HFFc6 (cell line): ENCODE data around the gene HOXA5. TPM values are rescaled to one million over a fixed set of nuclear protein-coding genes. Genes with fewer than 3 reads are reported as not detected.

Experiments
- DNase-seq: peaks from one replicate; pipeline ENCODE4 v3.0.0-alpha.2; 2018
- H3K27ac Mint-ChIP-seq: 2 replicates; pipeline ENCODE4 v1.8.0; 2020; ENCODE audit warnings: mild to moderate bottlenecking, mixed read lengths
- H3K27me3 Mint-ChIP-seq: 2 replicates; pipeline ENCODE4 v1.8.0; 2021; ENCODE audit warnings: mild to moderate bottlenecking, moderate library complexity, mixed read lengths; ENCODE audit not compliant: insufficient read depth
- H3K36me3 Mint-ChIP-seq: 2 replicates; pipeline ENCODE4 v1.8.0; 2021; ENCODE audit warnings: low read depth, mixed read lengths
- H3K4me1 Mint-ChIP-seq: 2 replicates; pipeline ENCODE4 v1.8.0; 2020; ENCODE audit warnings: low read depth, mixed read lengths
- H3K4me3 Mint-ChIP-seq: 2 replicates; pipeline ENCODE4 v1.8.0; 2020; ENCODE audit warnings: mild to moderate bottlenecking, moderate library complexity, mixed read lengths
- H3K9me3 Mint-ChIP-seq: 2 replicates; pipeline ENCODE4 v1.8.0; 2020; ENCODE audit warnings: mild to moderate bottlenecking, mixed read lengths
- CTCF ChIP-seq: fragments of 200-600 bp; sonication (generic); IDR thresholded peaks from 2 replicates; pipeline ENCODE4 v1.5.0; 2021; ENCODE audit warnings: antibody characterized with exemption, mild to moderate bottlenecking
- total RNA-seq, 6 experiments: library from RNA; stranded (reverse); fragmentation: NEBNext Ultra II Directional; extraction: Animal tissue kit (Norgen Biotek cat#: 25700); gene quantifications; 2 replicates in 1 of 6; 3 replicates in 5 of 6; pipeline ENCODE4 v1.2.3, GENCODE V29; 2021

Gene HOXA5
- total RNA-seq, 6 experiments from 2014 or later = 2.0 to 3.8 (median 2.8) TPM

- DNase-seq = no peak
- Mint-ChIP-seq H3K27me3 (peaks cover 10% of the 10 kb centered on the region), H3K27ac (peak overlapping the region; percentile 99), H3K4me1 (peaks cover 12% of the 10 kb centered on the region), H3K36me3 (peaks cover 39% of the 10 kb centered on the region), H3K9me3 (no peaks in the 10 kb centered on the region), H3K4me3 (peak overlapping the region; percentile 96)
- no peak for TF ChIP-seq CTCF
Observed at GRCh38 chr7:27162561-27163287, 19.2 kb upstream of the HOXA5 start.

GRCh38 chr7:27161721-27162560 lies 18.5 kb upstream of the HOXA5 start:
- Mint-ChIP-seq H3K36me3 (peaks cover 33% of the 10 kb centered on the region), H3K4me1 (peaks cover 4% of the 10 kb centered on the region), H3K9me3 (no peaks in the 10 kb centered on the region), H3K4me3 (peak overlapping the region; percentile 96), H3K27ac (peak overlapping the region; percentile 99), H3K27me3 (peaks cover 7% of the 10 kb centered on the region)
- no peak for TF ChIP-seq CTCF
- DNase-seq = no peak

GRCh38 chr7:27161214-27161720 lies 17.8 kb upstream of the HOXA5 start:
- Mint-ChIP-seq H3K27me3 (peaks cover 8% of the 10 kb centered on the region), H3K4me3 (peak overlapping the region; percentile 86), H3K27ac (peak overlapping the region; percentile 81), H3K4me1 (no peaks in the 10 kb centered on the region; the same call in 1 of the 2 replicates), H3K9me3 (no peaks in the 10 kb centered on the region), H3K36me3 (peaks cover 31% of the 10 kb centered on the region)
- no peak for DNase-seq
- peak; percentile 60 for TF ChIP-seq CTCF

- no peaks in the 10 kb centered on the region for H3K9me3 Mint-ChIP-seq
- peak overlapping the region; percentile 86 for H3K4me3 Mint-ChIP-seq
- H3K27me3 Mint-ChIP-seq = peaks cover 10% of the 10 kb centered on the region
- H3K27ac Mint-ChIP-seq = peak overlapping the region; percentile 81
- H3K36me3 Mint-ChIP-seq = peaks cover 31% of the 10 kb centered on the region
- DNase-seq = peak; percentile 71
- TF ChIP-seq CTCF = peak; percentile 100
- H3K4me1 Mint-ChIP-seq = peaks cover 2% of the 10 kb centered on the region
Observed at GRCh38 chr7:27160546-27161213, 17.2 kb upstream of the HOXA5 start.

GRCh38 chr7:27160145-27160545 lies 16.7 kb upstream of the HOXA5 start:
- Mint-ChIP-seq H3K4me1 (peaks cover 7% of the 10 kb centered on the region), H3K9me3 (no peaks in the 10 kb centered on the region), H3K27ac (no peak overlapping the region), H3K27me3 (peaks cover 13% of the 10 kb centered on the region), H3K36me3 (peaks cover 31% of the 10 kb centered on the region), H3K4me3 (no peak overlapping the region)
- no peak for TF ChIP-seq CTCF
- DNase-seq = no peak
